Fibroblast of the aortic adventitia (primary cell): ENCODE measurements around the gene STOML1. TPM values are rescaled to one million over a fixed set of nuclear protein-coding genes. Genes with fewer than 3 reads are reported as not detected.

Source experiments
- DNase-seq: peaks from one replicate; pipeline ENCODE4 v3.0.0-alpha.2; 2010; ENCODE audit warnings: low read depth
- H3K4me3 ChIP-seq: 2 replicates; pipeline ENCODE4 v1.5.1; 2011; ENCODE audit warnings: low read depth, mild to moderate bottlenecking, control low read depth, low read length, moderate library complexity
- CTCF ChIP-seq: IDR thresholded peaks from 2 replicates; pipeline ENCODE4 v1.5.1; 2011; ENCODE audit warnings: mild to moderate bottlenecking, low read length, control low read depth, inconsistent platforms; ENCODE audit not compliant: insufficient read depth
- total RNA-seq: library from RNA; depleted of rRNA; stranded (reverse); fragments of >200 nt; gene quantifications from 2 replicates; pipeline ENCODE4 v1.2.3, GENCODE V29; 2012; ENCODE audit warnings: low replicate concordance

Gene STOML1
- total RNA-seq, 1 donor, result 19.0 TPM

- DNase-seq, result no peak
Measured at GRCh38 chr15:74032046-74032445, 40.0 kb upstream of the STOML1 start.

GRCh38 chr15:74028646-74029045 lies 36.6 kb upstream of the STOML1 start:
- DNase-seq, result no peak
- no peak for TF ChIP-seq CTCF
- no peak overlapping the region for H3K4me3 ChIP-seq

More at GRCh38 chr15:74032046-74032445, 40.0 kb upstream of the STOML1 start:
- H3K4me3 ChIP-seq, result no peak overlapping the region
- TF ChIP-seq CTCF, result no peak

GRCh38 chr15:74027688-74028087 lies 35.6 kb upstream of the STOML1 start:
- H3K4me3 ChIP-seq, result no peak overlapping the region
- no peak for DNase-seq
- TF ChIP-seq CTCF, result no peak

GRCh38 chr15:74025436-74025835 lies 33.3 kb upstream of the STOML1 start:
- H3K4me3 ChIP-seq, result no peak overlapping the region
- DNase-seq, result no peak
- no peak for TF ChIP-seq CTCF

- no peak overlapping the region for H3K4me3 ChIP-seq
- DNase-seq, result no peak
- TF ChIP-seq CTCF, result no peak
Measured at GRCh38 chr15:74024687-74025086, 32.6 kb upstream of the STOML1 start.

GRCh38 chr15:74022706-74023470 lies 30.8 kb upstream of the STOML1 start:
- H3K4me3 ChIP-seq, result no peak overlapping the region
- no peak for DNase-seq
- TF ChIP-seq CTCF, result no peak

- DNase-seq, result no peak
- no peak for TF ChIP-seq CTCF
- no peak overlapping the region for H3K4me3 ChIP-seq
Measured at GRCh38 chr15:74019734-74020133, 27.6 kb upstream of the STOML1 start.
